ENCODE data around the gene INPP5A.
"Not testable (repeated sequence)": the region's sequence is repeated elsewhere in the genome, so short reads cannot be mapped to it uniquely, and the experiment has no call there.

Gene INPP5A

DNA sequence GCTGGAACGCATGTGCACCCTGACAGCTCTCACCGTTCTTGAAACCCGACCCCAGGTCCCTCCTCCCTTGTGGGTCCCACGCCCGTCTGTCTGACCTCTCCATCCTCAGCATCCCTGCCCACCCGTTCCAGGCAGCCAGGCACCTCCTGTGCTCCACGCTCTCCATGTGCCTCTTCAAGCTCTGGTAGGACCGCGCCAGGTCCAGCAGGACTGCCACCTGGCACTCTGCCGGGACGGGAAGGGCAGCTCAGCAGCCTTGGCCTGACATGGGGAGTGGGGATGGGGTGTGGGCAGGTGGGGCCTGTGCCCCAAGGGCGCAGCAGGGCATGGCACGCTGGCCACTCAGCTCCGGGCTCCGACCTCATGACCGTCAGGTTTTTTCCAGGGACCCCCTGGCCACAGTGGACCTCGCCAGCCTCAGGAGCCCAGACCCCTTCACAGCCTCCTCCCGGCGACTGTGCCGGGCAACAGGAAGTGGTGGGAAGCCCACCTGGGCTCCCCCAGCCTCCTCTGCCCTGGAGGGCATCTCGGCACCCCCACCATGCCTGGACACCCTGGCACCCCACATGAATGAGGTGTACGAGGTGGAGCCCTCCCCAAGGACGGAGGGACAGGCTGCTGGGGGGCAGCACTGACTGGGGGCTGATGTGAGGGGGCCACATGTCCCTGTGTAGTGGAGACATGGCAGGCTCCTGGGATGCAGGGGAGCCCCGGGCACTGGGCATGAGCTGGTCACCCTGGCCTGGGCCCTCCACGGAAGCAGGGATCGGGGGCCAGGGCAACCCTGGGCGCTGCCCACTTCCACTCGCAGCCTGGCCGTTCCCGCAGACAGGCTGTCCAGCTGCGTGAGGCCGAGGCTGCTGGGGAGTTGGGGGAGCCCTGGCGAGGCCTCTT lies 273.5 kb downstream of the INPP5A start:
- no peak for DNase-seq

- DNase-seq = no peak
Measured at GRCh38 chr10:132811891-132812481, 274.4 kb downstream of the INPP5A start.

DNA sequence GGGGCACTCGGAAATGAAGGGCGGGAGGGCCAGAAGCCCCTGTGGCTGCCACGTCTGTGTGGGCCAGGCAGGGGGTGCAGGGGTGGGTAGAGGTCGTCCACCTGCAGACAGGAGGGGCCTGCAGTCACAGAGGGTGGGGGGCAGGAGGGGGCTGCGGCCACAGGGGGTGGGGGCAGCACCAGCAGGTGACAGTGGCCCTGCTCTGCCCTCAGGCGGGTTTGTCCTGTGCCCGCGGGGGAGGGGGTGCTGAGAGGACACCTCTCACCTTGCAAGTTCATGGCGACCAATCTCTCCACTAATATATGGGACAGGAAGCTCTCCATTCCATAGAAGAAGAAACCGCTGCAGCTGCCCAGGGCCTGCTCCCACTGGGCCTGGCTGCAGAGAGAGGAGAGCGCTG lies 274.9 kb downstream of the INPP5A start:
- DNase-seq = no peak

- no peak for DNase-seq
Measured at GRCh38 chr10:132813001-132813401, 275.4 kb downstream of the INPP5A start.

GRCh38 chr10:132813560-132814468 lies 276.2 kb downstream of the INPP5A start:
- DNase-seq = no peak

GRCh38 chr10:132814469-132814856 lies 276.9 kb downstream of the INPP5A start:
- DNase-seq = no peak

DNA sequence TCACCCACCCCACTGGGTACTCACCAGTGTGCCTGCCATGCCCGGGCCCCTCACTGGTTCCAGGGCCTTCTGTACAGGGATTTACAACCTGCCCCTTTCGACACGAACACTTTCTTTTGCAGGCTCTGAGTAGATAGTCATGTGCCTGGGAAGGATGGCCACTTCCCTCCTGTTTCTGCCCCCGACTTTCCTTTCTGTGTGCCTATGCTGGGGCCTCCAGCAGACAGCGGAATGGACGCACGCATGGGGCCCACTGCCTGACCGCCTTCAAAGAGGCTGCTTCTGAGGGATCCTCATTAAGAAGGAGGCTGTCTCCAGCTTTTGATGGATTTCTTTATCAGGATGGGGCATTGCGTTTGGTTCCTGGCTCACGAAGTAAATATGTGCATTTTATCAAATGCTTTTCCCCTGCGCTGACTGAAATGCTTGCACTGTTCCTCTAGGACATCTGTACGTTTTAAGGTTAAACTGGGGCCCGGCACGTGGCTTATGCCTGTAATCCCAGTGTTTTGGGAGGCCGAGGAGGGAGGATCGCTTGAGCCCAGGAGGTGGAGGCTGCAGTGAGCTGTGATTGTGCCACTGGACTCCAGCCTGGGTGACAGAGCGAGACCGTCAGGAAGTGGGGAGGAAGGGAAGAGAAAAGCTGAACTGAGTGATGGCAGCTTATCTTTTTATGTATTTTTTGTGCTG lies 277.7 kb downstream of the INPP5A start:
- no peak for DNase-seq

GRCh38 chr10:132816718-132817117 lies 279.1 kb downstream of the INPP5A start:
- DNase-seq = no peak

DNA sequence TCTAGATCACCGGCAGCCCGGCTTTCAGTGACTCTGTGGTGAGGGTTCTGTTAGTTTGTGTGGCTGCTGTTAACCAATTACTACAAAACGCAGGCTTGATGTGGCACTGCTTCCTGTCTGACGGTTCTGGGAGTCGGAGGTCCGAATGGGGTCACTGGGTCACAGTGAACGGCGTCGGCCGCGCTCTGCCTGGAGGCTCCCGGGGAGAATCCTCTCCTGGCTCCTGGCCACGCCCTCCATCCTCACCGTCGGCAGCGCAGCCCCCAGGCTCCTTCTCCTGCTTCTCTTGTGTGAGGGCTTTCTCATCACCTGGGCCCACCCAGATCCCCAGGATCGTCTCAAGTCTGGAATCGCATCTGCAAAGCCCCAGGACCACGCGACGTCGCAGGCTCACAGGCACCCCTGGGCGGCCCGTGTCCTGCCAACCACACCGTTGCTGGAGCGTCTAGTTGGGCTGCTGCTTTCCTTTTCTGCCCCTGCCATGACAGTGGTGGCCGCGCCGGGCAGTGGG lies 280.2 kb downstream of the INPP5A start:
- DNase-seq = no peak

GRCh38 chr10:132820056-132820455 lies 282.5 kb downstream of the INPP5A start:
- DNase-seq = no peak

DNA sequence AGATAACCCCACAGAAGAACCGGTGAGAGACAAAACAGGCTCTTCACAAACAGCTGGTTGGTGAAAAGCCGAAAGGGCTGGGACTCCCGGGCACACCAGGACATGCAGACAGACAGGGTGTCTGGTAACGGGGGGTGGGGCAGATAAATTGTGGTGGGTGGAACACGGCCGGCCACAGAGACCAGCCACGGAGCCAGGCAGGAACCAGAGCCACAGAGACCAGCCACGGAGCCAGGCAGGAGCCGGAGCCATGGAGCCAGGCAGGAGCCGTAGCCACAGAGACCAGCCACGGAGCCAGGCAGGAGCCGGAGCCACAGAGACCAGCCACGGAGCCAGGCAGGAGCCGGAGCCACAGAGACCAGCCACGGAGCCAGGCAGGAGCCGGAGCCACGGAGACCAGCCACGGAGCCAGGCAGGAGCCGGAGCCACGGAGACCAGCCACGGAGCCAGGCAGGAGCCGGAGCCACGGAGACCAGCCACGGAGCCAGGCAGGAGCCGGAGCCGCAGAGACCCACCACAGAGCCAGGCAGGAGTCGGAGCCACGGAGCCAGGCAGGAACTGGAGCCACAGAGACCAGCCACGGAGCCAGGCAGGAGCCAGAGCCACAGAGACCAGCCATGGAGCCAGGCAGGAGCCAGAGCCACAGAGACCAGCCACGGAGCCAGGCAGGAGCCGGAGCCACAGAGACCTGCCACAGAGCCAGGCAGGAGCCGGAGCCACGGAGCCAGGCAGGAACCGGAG lies 288.4 kb downstream of the INPP5A start:
- not testable (repeated sequence) for DNase-seq

DNA sequence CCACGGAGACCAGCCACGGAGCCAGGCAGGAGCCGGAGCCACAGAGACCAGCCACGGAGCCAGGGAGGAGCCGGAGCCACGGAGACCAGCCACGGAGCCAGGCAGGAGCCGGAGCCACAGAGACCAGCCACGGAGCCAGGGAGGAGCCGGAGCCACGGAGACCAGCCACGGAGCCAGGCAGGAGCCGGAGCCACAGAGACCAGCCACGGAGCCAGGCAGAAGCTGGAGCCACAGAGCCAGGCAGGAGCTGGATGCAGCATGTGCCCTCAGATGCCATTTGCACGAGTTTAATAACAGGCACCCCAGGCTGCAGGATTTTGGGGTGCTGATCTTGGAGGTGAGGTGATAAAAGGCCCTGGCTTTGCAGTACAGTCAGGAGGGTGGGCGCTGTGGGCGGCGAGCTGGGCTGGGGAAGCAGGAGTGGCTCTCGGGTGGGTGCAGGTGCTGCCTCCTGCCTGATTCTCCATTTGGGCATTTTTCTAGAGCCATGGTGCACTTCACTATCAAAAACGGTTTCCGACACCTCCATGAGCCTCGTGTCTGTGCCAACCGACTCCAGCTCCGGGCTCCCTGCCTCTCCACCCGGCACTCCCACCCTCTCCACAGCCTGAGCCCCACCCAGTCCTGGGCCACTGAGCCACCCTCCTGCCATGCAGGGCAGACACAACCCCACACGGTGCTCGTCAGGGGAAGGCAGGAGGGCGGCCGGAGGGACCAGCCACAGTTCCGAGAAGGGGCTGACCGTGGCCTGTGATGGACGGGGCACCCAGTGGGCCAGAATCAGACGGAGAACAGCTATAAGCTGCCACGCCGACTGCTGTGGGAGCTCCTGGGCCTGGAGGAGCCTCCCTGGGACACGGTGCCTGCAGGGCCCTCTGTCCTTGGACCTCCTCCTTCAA lies 289.2 kb downstream of the INPP5A start:
- no peak for DNase-seq

GRCh38 chr10:132827423-132827789 lies 289.8 kb downstream of the INPP5A start:
- no peak for DNase-seq

- no peak for DNase-seq
Measured at GRCh38 chr10:132827861-132828539, 290.4 kb downstream of the INPP5A start.

GRCh38 chr10:132828681-132829080 lies 291.1 kb downstream of the INPP5A start:
- no peak for DNase-seq

DNA sequence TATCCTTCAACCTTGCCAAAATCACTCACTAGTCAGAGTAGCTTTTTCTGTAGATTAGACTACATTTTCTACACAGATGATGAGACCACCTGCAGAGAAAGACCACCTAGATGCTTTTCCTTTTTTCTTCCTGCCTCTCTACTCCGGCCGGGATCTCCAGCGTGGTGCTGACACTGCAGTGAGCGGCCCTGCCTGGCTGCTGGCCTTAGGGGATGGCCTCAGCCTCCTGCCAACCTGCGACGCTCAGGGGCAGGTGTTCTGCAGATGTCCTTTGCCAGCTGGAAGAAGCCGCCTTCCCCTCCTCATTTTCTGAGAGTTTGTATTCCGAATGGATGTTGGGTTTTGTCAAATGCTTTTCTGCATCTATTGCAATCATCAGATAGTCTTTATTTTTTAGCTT lies 291.8 kb downstream of the INPP5A start:
- no peak for DNase-seq

- DNase-seq = no peak
Measured at GRCh38 chr10:132832186-132832969, 294.8 kb downstream of the INPP5A start.
